Stimulated activated CD4-positive, alpha-beta T cell treated with anti-CD3 and anti-CD28 coated beads, Interleukin-2, amount 100 ng/mL, for 24 hours (primary cell): ENCODE measurements around the gene C6orf136.

Source experiments
- DNase-seq, 2 donors: peaks; one replicate each; pipeline ENCODE4 v3.0.0-alpha.2; 2020

The C6orf136 gene

DNA sequence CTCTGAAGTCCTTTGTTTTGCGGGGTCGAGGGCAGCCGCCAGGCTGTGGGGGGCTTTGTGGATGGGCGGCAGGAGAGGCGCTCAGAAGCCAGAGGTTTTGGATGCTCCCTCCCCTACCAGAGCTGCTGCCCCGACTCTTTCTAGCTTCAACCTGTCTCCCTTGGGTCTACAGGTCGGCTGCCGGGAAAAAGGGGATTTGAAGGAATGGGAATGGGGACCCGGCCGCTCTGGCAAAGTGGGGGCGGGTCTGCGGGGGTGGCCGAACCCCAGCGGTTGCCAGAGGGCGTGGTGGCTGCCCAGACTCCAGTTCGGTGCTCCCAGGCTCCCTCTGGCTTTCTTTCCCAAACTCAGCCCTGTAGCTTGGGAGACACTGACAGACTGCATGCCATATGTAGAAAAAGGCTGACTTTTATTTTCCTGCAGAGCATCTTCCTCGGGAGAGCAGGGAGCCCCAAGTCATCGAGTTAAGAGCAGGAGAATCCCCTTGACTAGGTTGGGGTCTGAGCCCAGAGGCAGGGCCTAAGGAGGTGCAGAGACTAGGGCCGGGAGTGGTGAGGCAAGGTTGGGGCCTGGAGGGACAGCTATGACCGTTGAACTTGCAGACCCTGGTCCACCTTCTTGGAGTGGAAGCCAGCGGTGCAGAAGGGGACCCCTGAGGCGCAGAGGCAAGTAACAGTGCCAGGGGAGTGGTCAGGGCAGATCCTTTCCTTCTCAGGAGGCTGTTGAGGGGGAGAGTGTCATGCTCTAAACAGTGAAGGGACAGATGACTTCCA, 40.9 kb downstream of the C6orf136 start:
- no peak for DNase-seq

- no peak for DNase-seq
Measured at GRCh38 chr6:30688569-30688968, 41.6 kb downstream of the C6orf136 start.

- no peak for DNase-seq
Measured at GRCh38 chr6:30689022-30689865, 42.3 kb downstream of the C6orf136 start.

- DNase-seq: no peak
Measured at GRCh38 chr6:30689985-30690384, 43.1 kb downstream of the C6orf136 start.

DNA sequence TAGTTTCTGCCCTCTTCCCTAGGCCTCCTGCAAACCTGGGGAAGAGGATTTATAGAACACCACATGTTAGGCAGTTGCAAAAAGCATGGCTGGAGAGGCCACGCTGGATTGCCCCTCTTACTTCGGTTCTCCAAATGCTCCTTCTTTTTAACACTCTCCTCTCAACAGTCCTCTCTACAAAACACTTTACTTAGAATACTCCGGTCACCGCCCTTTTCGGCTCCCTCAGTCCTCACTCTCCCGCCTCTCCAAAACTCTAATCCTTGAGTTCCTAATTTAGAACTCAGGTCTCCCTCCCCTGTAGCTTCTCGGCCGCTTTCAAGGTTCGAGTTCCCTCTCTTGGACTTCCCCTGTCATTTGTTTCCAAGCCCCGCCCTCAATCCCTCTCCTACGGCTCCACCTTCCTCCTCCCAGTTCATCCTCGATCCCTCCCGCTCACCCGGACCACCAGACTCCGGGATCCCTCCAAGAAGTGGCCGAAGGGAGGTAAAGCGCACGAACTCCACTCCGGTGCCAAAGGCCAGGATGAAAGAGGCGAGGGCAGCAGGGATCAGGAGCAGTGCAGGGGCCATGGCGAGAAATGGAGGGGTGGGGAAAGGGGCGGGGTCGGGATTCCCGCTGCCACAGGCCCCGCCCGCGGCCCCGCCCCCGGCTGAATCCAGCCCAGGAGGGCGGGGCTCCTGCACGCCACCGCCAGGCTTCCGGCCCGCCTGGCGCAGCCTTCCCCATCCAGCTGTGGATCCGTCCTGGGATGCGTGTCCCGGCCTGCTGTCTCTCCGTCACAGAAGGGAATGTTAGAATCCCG, 43.7 kb downstream of the C6orf136 start, which contains the start of gene NRM:
Gene NRM, minus strand, starts transcription at position 582 of the 805 bp plus-strand sequence. Its CDS starts 10 bp downstream, at position 572.
- DNase-seq: peak; percentile 84 to 88

GRCh38 chr6:30691208-30691847, 44.4 kb downstream of the C6orf136 start:
- DNase-seq: no peak

GRCh38 chr6:30696432-30696831, 49.5 kb downstream of the C6orf136 start:
- no peak for DNase-seq

DNA sequence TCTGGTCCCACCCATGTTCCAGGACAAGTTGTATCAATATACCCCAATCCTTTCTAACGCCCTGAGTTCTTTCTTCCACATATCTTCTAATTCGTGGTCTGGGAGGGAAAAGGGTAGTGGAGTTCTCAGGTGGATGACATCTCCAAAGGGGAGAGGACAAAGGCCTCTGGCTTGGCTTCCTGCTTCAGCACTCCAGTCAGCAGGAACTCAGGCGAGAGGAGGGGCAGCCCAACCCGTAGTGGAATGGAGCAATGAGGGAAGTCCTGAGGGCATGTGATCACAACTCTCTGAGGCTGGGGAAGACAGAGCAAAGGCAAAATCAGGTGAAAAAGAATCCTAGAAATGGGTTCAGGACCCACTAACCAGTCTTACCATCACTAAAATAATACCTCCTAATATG, 53.4 kb downstream of the C6orf136 start:
- DNase-seq: no peak
